Lower leg skin (tissue), 4 donors: ENCODE data around the gene WWOX. TPM values are rescaled to one million over a fixed set of nuclear protein-coding genes. Genes with fewer than 3 reads are reported as not detected.

Experiments used
- DNase-seq, 2 donors: peaks; one replicate each; pipeline ENCODE4 v3.0.0-alpha.2; 2019; ENCODE audit warnings: low spot score in 2 of 2
- H3K4me3 ChIP-seq: fragments of 200-600 bp; sonication (generic); 2 replicates; pipeline ENCODE4 v1.5.1; 2017; ENCODE audit warnings: mild to moderate bottlenecking, low read depth; ENCODE audit not compliant: poor library complexity, severe bottlenecking
- POLR2A ChIP-seq, 2 donors: fragments of 450-650 bp; IDR thresholded peaks; one replicate each; pipeline ENCODE4 v1.6.1; 2016 to 2017; ENCODE audit warnings: antibody characterized with exemption in 2 of 2, mild to moderate bottlenecking in 1 of 2, moderate library complexity in 1 of 2
- WGBS, 2 donors: methylation state at CpG; one replicate each; pipeline ENCODE4 v1.1.5; 2018; 5-methylcytosine and 5-hydroxymethylcytosine counted together
- intact Hi-C: fragments of 100-400 bp; cut with DNase I; formaldehyde crosslinking; loops from one replicate; pipeline ENCODE4 v1.15.0; 2023; ENCODE audit warnings: low total_unique reads
- total RNA-seq, 4 donors: library from RNA; depleted of rRNA; stranded (reverse); fragments of >200 nt; gene quantifications; one replicate each; pipeline ENCODE4 v1.1.0, GENCODE V29; 2016
- TF ChIP-seq, protein P1 (sequence below), 3 donors: fragments of 450-650 bp; IDR thresholded peaks; one replicate each; pipeline ENCODE4 v1.5.1; 2016; ENCODE audit warnings: antibody characterized with exemption in 3 of 3, mild to moderate bottlenecking in 3 of 3, moderate library complexity in 2 of 3

The WWOX gene
- total RNA-seq, 4 donors from 2014 or later, result 21.0 to 82.7 (median 36.1) TPM

DNA sequence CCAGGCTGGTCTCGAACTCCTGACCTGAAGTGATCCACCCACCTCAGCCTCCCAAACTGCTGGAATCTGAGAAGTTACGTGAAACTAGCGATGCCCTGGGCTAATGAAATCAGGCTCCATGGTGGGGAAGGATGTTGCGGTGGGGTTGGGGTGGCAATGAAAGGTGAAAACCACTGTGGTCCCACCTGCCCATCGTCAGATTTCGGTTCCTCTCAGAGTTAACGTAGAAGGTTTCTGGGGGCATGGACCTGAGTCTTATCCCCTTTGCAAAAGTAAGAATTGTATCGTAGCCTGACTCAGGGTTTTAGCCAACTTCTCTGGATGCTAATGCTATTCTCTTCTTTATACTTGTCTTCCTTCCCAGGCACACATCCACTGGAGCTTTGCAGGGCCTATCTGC, 402.3 kb downstream of the WWOX start:
- DNase-seq, result no peak
- H3K4me3 ChIP-seq, result no peak overlapping the region
- 97% methylated on average over 8 of the region's 8 CpGs for WGBS, 2 donors
- no peak for TF ChIP-seq POLR2A (IDR thresholded peaks at IDR 0.05)
- TF ChIP-seq, protein P1, sequence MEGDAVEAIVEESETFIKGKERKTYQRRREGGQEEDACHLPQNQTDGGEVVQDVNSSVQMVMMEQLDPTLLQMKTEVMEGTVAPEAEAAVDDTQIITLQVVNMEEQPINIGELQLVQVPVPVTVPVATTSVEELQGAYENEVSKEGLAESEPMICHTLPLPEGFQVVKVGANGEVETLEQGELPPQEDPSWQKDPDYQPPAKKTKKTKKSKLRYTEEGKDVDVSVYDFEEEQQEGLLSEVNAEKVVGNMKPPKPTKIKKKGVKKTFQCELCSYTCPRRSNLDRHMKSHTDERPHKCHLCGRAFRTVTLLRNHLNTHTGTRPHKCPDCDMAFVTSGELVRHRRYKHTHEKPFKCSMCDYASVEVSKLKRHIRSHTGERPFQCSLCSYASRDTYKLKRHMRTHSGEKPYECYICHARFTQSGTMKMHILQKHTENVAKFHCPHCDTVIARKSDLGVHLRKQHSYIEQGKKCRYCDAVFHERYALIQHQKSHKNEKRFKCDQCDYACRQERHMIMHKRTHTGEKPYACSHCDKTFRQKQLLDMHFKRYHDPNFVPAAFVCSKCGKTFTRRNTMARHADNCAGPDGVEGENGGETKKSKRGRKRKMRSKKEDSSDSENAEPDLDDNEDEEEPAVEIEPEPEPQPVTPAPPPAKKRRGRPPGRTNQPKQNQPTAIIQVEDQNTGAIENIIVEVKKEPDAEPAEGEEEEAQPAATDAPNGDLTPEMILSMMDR (IDR thresholded peaks at IDR 0.05), result no peak
- intact Hi-C loops, result loop anchor here (10.0 kb wide), 1 partner anchor 263 kb away; no protein-coding TSS in a partner anchor

DNA sequence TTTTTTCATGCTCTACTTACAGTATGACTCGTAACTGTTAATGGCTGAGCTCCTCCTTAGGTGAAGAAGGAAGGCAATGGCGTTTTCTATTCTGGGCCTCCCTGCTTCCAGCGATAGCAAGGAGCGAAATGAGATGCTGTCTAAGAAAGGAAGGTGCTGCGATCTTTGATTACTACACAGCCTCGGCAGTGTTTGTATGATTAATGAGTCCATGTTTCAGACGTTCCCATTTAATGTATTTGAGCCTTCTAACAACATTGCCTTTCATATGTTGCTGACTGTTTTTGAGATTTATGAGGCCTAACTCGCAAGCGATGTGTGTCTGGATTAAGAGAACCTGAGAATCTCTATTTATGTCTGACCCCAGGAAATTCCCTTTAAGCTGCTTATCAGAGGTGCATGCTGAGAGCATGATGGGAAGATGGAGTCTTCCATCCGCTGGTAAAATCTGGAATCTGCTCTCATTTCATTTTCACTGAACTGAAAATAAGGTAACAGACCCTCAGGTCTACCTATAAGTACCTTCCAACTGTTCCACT, 403.4 kb downstream of the WWOX start:
- intact Hi-C loops, result loop anchor here (10.0 kb wide), 1 partner anchor 262 kb away; no protein-coding TSS in a partner anchor
- WGBS, 2 donors, result 80 to 81% methylated on average over 10 of the region's 10 CpGs
- no peak overlapping the region for H3K4me3 ChIP-seq
- no peak for DNase-seq
- TF ChIP-seq, protein P1 (IDR thresholded peaks at IDR 0.05), result no peak
- TF ChIP-seq POLR2A (IDR thresholded peaks at IDR 0.05), result no peak

DNA sequence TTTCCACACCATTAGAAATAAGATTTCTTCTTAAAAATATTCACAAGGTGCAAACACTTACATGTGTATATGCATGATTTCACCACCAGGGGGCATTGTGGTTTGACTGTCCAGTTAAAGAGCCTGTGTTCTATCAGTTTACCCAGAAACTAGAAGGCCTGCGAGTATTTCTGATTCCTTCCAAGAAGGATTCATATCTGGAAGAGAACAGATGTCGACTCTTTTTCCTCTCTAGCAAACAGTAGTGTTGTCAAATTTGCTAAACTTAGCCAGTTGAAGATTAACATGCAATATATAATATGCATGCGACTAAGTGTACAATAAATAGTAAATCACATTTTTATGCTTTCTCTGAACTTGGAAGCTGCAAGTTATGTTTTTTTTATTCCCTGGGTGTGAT, 404.1 kb downstream of the WWOX start:
- peak in 1 of 2 donors; percentile 71 for DNase-seq
- WGBS, 2 donors, result 24 to 28% methylated on average over 3 of the region's 3 CpGs

DNA sequence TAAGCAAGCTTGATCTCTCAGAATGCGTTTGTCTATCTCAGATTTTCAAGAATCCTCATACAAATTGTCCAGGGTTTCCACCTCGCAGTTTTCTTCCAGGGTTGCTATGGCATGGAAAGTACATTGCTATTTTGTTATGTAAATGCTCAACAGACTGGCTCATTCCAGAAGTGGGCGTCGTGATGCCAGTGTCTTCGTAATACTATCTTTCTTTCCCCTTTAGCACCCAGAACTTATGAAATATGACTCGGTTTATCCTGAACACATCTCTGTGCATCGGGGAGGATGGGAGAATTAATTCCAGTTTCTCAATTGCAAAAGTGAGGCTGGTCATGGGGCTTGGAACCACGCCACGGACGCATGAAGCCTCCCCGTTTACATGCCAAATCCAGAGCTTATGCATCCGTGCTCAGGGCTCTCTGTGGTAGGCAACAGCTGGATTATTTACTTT, 405.0 kb downstream of the WWOX start:
- 24 to 34% methylated on average over 12 of the region's 12 CpGs for WGBS, 2 donors
- no peak overlapping the region for H3K4me3 ChIP-seq
- intact Hi-C loops, result loop anchor here (10.0 kb wide), 1 partner anchor 260 kb away; no protein-coding TSS in a partner anchor
- DNase-seq, result peak; percentile 43 to 94
- TF ChIP-seq POLR2A (IDR thresholded peaks at IDR 0.05), result no peak

More for the DNA sequence above, 404.1 kb downstream of the WWOX start:
- TF ChIP-seq POLR2A (IDR thresholded peaks at IDR 0.05), result no peak
- TF ChIP-seq, protein P1 (IDR thresholded peaks at IDR 0.05), result peak in 1 of 3 donors; percentile 57
- H3K4me3 ChIP-seq, result no peak overlapping the region
- intact Hi-C loops, result loop anchor here (10.0 kb wide), 1 partner anchor 261 kb away; no protein-coding TSS in a partner anchor

DNA sequence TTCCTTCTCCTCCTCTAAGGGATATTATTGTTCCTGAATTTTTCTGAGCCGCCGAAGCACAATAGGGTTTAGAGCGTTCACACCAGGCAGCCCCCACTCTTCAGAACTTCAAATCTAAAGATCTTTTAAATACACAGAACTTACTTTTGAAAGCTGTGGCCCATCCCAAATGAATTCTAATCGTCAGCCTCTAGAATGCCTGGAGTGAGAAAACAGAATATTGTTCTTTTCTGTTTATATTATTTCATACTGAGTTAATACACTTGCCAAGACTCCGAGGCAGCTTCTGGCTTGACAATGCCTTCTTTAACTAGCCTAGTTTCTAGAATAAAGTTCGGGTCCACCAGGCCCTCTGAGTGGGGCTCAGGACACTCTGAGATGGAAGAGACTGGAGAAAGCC, 405.6 kb downstream of the WWOX start:
- 32 to 36% methylated on average over 6 of the region's 6 CpGs for WGBS, 2 donors
- intact Hi-C loops, result loop anchor here (10.0 kb wide), 1 partner anchor 260 kb away; no protein-coding TSS in a partner anchor
- no peak for DNase-seq
- TF ChIP-seq, protein P1 (IDR thresholded peaks at IDR 0.05), result no peak
- no peak for TF ChIP-seq POLR2A (IDR thresholded peaks at IDR 0.05)
- H3K4me3 ChIP-seq, result no peak overlapping the region

DNA sequence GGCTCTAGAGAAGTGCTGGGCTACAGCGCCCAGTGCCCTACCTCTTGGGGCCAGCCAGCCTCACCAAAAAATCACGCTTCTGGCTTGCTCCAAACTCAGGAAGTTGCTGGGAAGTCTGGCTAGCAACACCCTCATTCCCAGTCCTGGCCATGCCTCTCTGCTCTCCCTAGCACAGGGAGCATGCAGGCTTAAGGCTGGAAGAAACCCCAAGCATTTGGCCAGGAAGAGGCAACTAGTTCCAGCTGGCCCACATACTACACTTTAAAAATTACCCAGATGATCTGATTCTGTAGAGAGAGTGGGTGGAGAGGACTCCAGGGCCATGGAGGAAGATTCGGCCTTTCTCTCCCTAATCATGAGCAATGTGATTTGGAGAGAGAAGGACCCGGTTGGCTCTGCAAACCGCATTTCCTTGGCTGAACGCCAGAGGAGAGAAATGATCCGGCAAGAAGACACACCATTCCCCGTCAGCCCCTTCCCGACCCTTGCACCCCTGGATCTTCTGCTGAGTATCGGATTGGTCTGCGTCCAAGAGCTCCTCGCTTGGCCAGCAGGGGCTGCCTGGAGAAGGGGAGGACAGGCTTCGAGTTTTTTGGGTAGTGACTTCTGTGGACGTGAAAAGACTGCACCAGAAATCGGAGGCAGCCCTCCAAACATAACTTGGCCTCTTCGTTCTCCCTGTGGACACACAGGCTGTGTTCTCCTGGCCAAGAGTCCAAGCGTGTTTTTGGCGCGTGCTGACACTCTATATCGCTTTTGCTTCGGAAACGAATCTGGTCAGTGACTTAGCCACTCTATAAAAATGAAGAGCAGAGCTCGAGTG, 406.3 kb downstream of the WWOX start:
- no peak overlapping the region for H3K4me3 ChIP-seq
- intact Hi-C loops, result loop anchor here (10.0 kb wide), 1 partner anchor 259 kb away; no protein-coding TSS in a partner anchor
- DNase-seq, result peak; percentile 51 to 88
- 52 to 62% methylated on average over 21 to 23 of the region's 23 CpGs for WGBS, 2 donors
- TF ChIP-seq, protein P1 (IDR thresholded peaks at IDR 0.05), result no peak
- TF ChIP-seq POLR2A (IDR thresholded peaks at IDR 0.05), result no peak
